ENCODE results near the gene CEACAM19. TPM values are rescaled to one million over a fixed set of nuclear protein-coding genes. Genes with fewer than 3 reads are reported as not detected.
"Not testable (repeated sequence)": the region's sequence is repeated elsewhere in the genome, so short reads cannot be mapped to it uniquely, and the experiment has no call there.

Gene CEACAM19
- total RNA-seq, 1 experiment from 2014 or later, result 1.2 TPM

DNA sequence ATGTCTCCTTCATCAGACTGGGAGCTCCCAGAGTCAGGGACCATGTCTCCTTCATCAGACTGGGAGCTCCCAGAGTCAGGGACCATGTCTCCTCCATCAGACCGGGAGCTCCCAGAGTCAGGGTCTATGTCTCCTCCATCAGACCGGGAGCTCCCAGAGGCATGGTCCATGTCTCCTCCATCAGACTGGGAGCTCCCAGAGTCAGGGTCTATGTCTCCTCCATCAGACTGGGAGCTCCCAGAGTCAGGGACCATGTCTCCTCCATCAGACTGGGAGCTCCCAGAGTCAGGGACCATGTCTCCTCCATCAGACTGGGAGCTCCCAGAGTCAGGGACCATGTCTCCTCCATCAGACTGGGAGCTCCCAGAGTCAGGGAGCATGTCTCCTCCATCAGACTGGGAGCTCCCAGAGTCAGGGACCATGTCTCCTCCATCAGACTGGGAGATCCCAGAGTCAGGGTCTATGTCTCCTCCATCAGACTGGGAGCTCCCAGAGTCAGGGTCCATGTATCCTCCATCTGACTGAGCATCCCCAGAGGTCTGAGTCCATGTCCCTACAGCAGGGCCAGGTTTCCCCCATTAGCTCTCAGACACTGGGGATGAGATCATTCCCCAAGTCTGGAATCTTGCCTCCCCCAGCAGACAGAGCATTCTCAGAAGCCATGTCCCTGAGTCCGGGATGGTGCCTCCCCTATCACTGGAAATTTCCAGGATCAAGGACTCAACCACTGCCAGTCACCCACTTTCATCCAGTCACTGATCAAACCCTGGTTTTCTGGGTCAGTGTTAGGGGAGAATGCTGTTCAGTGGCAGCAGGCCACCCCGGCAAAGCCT lies 38.4 kb downstream of the CEACAM19 start:
- H3K4me3 ChIP-seq (ENCODE audit: low read depth in 2 of 2, low read length in 2 of 2); H3K36me3 ChIP-seq (ENCODE audit: control insufficient read depth, insufficient read depth, low read length); BruUV-seq (replicated peaks); POLR2A ChIA-PET; H3K4me1 ChIP-seq (ENCODE audit: control insufficient read depth, insufficient read depth, low read length); intact Hi-C loops (cut with micrococcal nuclease; ENCODE audit: unreplicated experiment); H3K27me3 ChIP-seq (ENCODE audit: control insufficient read depth, insufficient read depth, low read length); DNase-seq (ENCODE audit: low read depth, low spot score); H3K9me3 ChIP-seq (ENCODE audit: control insufficient read depth, insufficient read depth, low read depth, low read length); in situ Hi-C loops (cut with HindIII; ENCODE audit: low pct_unique_long_range_greater_than_20kb, low sequenced_read_pairs): not testable (repeated sequence)
- H3K27ac ChIP-seq (ENCODE audit: low read length), result peak overlapping the region; percentile 44; the same call in 1 of the 2 replicates
- ATAC-seq, result peak; percentile 30; the same call in 1 of the 2 replicates
- CTCF ChIA-PET, result interaction anchor here (0.5 kb wide), 1 partner anchor 146 kb away, joined by 3 read pairs; no protein-coding TSS in a partner anchor

DNA sequence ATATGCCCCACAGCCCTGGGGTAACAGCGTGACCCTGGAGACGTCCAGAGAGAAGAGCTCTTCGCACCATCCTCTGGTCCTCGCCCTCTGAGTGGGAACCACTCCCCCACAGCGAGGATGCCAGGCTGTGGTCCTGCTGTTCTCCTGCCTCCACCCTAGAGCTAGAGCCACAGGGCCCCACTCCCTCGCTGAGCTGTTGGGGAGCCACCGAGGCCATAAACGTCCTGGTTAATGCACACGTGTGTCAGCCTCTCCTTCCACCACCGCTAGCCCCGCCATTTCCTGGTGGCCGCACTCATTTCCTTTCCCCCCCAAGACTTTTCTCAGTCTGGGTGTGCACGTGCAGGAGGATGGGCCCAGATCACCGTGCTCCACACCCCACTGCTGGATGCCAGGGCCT lies 39.2 kb downstream of the CEACAM19 start:
- no peak for ATAC-seq
- TF ChIP-seq TCF7L2 (IDR thresholded peaks at IDR 0.05; ENCODE audit: low read depth, low read length) (no peak), POLR2AphosphoS5 (IDR thresholded peaks at IDR 0.05; ENCODE audit: low read depth, low read length) (no peak), SIN3A (IDR thresholded peaks at IDR 0.05; ENCODE audit: borderline replicate concordance, insufficient read depth, low read depth, low read length) (no peak)
- TF ChIP-seq, protein P1, sequence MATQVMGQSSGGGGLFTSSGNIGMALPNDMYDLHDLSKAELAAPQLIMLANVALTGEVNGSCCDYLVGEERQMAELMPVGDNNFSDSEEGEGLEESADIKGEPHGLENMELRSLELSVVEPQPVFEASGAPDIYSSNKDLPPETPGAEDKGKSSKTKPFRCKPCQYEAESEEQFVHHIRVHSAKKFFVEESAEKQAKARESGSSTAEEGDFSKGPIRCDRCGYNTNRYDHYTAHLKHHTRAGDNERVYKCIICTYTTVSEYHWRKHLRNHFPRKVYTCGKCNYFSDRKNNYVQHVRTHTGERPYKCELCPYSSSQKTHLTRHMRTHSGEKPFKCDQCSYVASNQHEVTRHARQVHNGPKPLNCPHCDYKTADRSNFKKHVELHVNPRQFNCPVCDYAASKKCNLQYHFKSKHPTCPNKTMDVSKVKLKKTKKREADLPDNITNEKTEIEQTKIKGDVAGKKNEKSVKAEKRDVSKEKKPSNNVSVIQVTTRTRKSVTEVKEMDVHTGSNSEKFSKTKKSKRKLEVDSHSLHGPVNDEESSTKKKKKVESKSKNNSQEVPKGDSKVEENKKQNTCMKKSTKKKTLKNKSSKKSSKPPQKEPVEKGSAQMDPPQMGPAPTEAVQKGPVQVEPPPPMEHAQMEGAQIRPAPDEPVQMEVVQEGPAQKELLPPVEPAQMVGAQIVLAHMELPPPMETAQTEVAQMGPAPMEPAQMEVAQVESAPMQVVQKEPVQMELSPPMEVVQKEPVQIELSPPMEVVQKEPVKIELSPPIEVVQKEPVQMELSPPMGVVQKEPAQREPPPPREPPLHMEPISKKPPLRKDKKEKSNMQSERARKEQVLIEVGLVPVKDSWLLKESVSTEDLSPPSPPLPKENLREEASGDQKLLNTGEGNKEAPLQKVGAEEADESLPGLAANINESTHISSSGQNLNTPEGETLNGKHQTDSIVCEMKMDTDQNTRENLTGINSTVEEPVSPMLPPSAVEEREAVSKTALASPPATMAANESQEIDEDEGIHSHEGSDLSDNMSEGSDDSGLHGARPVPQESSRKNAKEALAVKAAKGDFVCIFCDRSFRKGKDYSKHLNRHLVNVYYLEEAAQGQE (IDR thresholded peaks at IDR 0.05; ENCODE audit: insufficient read depth in 1 of 2, low read depth in 2 of 2, low read length in 1 of 2), result no peak
- TF ChIP-seq, protein P2, sequence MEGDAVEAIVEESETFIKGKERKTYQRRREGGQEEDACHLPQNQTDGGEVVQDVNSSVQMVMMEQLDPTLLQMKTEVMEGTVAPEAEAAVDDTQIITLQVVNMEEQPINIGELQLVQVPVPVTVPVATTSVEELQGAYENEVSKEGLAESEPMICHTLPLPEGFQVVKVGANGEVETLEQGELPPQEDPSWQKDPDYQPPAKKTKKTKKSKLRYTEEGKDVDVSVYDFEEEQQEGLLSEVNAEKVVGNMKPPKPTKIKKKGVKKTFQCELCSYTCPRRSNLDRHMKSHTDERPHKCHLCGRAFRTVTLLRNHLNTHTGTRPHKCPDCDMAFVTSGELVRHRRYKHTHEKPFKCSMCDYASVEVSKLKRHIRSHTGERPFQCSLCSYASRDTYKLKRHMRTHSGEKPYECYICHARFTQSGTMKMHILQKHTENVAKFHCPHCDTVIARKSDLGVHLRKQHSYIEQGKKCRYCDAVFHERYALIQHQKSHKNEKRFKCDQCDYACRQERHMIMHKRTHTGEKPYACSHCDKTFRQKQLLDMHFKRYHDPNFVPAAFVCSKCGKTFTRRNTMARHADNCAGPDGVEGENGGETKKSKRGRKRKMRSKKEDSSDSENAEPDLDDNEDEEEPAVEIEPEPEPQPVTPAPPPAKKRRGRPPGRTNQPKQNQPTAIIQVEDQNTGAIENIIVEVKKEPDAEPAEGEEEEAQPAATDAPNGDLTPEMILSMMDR (IDR thresholded peaks at IDR 0.05), result no peak
- H3K27ac ChIP-seq (ENCODE audit: low read length), result no peak overlapping the region
- in situ Hi-C loops (cut with HindIII; ENCODE audit: low pct_unique_long_range_greater_than_20kb, low sequenced_read_pairs), result no loop called here
- H3K4me1 ChIP-seq (ENCODE audit: control insufficient read depth, insufficient read depth, low read length), result no peaks in the 10 kb centered on the region
- intact Hi-C loops (cut with micrococcal nuclease; ENCODE audit: unreplicated experiment), result no loop called here
- no peak for DNase-seq (ENCODE audit: low read depth, low spot score)
- H3K9me3 ChIP-seq (ENCODE audit: control insufficient read depth, insufficient read depth, low read depth, low read length), result no peaks in the 10 kb centered on the region
- no TSS peak for BruUV-seq (replicated peaks)
- CTCF ChIA-PET, result interaction anchor here (0.5 kb wide), 2 partner anchors 8 to 145 kb away, joined by 3 to 6 read pairs; no protein-coding TSS in a partner anchor
- H3K4me3 ChIP-seq (ENCODE audit: low read depth in 2 of 2, low read length in 2 of 2), result no peak overlapping the region
- no peaks in the 10 kb centered on the region for H3K27me3 ChIP-seq (ENCODE audit: control insufficient read depth, insufficient read depth, low read length)
- POLR2A ChIA-PET, result no interaction called here
- no peaks in the 10 kb centered on the region for H3K36me3 ChIP-seq (ENCODE audit: control insufficient read depth, insufficient read depth, low read length)
